Trophoblast cell (in vitro differentiated cells and primary cell): Measurements from ENCODE around the gene RARS1.

Source experiments
- DNase-seq, 2 donors: peaks; one replicate each; pipeline ENCODE4 v3.0.0-alpha.2; 2016
- H2AFZ ChIP-seq: 2 replicates; pipeline ENCODE4 v1.6.1; 2013; ENCODE audit warnings: low read length, moderate library complexity, mild to moderate bottlenecking; ENCODE audit not compliant: insufficient read depth, poor library complexity
- H2AK5ac ChIP-seq: 2 replicates; pipeline ENCODE4 v1.6.1; 2013; ENCODE audit warnings: mild to moderate bottlenecking, low read length
- H2BK120ac ChIP-seq: 2 replicates; pipeline ENCODE4 v1.6.1; 2013; ENCODE audit warnings: low read length, mild to moderate bottlenecking, moderate library complexity; ENCODE audit not compliant: insufficient read depth, poor library complexity
- H2BK12ac ChIP-seq: 2 replicates; pipeline ENCODE4 v1.6.1; 2013; ENCODE audit warnings: mild to moderate bottlenecking, low read length, moderate library complexity
- H2BK5ac ChIP-seq: 2 replicates; pipeline ENCODE4 v1.6.1; 2013; ENCODE audit warnings: low read length, low read depth, moderate library complexity, mild to moderate bottlenecking; ENCODE audit not compliant: poor library complexity
- H3K14ac ChIP-seq: 2 replicates; pipeline ENCODE4 v1.6.1; 2013; ENCODE audit warnings: mild to moderate bottlenecking, low read length
- H3K18ac ChIP-seq: 2 replicates; pipeline ENCODE4 v1.6.1; 2013; ENCODE audit warnings: mild to moderate bottlenecking, low read length
- H3K23ac ChIP-seq: 2 replicates; pipeline ENCODE4 v1.6.1; 2013; ENCODE audit warnings: low read length
- H3K27ac ChIP-seq: 2 replicates; pipeline ENCODE4 v1.5.1; 2013; ENCODE audit warnings: low read depth, mild to moderate bottlenecking, inconsistent platforms, low read length, moderate library complexity
- H3K27me3 ChIP-seq: 2 replicates; pipeline ENCODE4 v1.6.1; 2013; ENCODE audit warnings: inconsistent platforms, mild to moderate bottlenecking, low read length, moderate library complexity; ENCODE audit not compliant: insufficient read depth
- H3K36me3 ChIP-seq, 2 experiments: 1 replicate in 1 of 2; 2 replicates in 1 of 2; pipeline ENCODE4 v1.6.1; 2013; ENCODE audit warnings: low read length in 2 of 2, mild to moderate bottlenecking in 2 of 2, moderate library complexity in 1 of 2; ENCODE audit not compliant: insufficient read depth in 2 of 2, control insufficient read depth in 1 of 2
- H3K4ac ChIP-seq: 2 replicates; pipeline ENCODE4 v1.6.1; 2013; ENCODE audit warnings: low read depth, mild to moderate bottlenecking, low read length, moderate library complexity
- H3K4me1 ChIP-seq, 2 experiments: 1 replicate in 1 of 2; 2 replicates in 1 of 2; pipeline ENCODE4 v1.6.1; 2013; ENCODE audit warnings: low read length in 2 of 2, mild to moderate bottlenecking in 2 of 2, moderate library complexity in 1 of 2; ENCODE audit not compliant: insufficient read depth in 2 of 2, control insufficient read depth in 1 of 2
- H3K4me2 ChIP-seq: 2 replicates; pipeline ENCODE4 v1.6.1; 2013; ENCODE audit warnings: inconsistent platforms, mild to moderate bottlenecking, low read length, moderate library complexity
- H3K4me3 ChIP-seq: 2 replicates; pipeline ENCODE4 v1.5.1; 2013; ENCODE audit warnings: mild to moderate bottlenecking, low read depth, low read length, inconsistent platforms
- H3K79me1 ChIP-seq: one replicate; pipeline ENCODE4 v1.6.1; 2013; ENCODE audit warnings: low read length
- H3K79me2 ChIP-seq: 2 replicates; pipeline ENCODE4 v1.6.1; 2013; ENCODE audit warnings: low read length, mild to moderate bottlenecking; ENCODE audit not compliant: control insufficient read depth, insufficient read depth, poor library complexity
- H3K9ac ChIP-seq: 2 replicates; pipeline ENCODE4 v1.6.1; 2013; ENCODE audit warnings: mild to moderate bottlenecking, low read length
- H3K9me3 ChIP-seq: 2 replicates; pipeline ENCODE4 v1.6.1; 2013; ENCODE audit warnings: low read depth, mild to moderate bottlenecking, control low read depth, inconsistent platforms, low read length; ENCODE audit not compliant: insufficient read depth
- H4K12ac ChIP-seq: 2 replicates; pipeline ENCODE4 v1.6.1; 2013; ENCODE audit warnings: low read depth, mild to moderate bottlenecking, low read length, moderate library complexity
- H4K8ac ChIP-seq: 2 replicates; pipeline ENCODE4 v1.6.1; 2013; ENCODE audit warnings: low read depth, mild to moderate bottlenecking, low read length, moderate library complexity
- H4K91ac ChIP-seq: one replicate; pipeline ENCODE4 v1.6.1; 2013; ENCODE audit warnings: low read depth, mild to moderate bottlenecking, low read length, moderate library complexity
- WGBS: extraction: QIAGEN DNeasy Blood & Tissue Kit; methylation state at CpG from one replicate; pipeline ENCODE4 v1.1.7; 2013; ENCODE audit warnings: missing lambda C conversion rate; ENCODE audit not compliant: insufficient read length, insufficient coverage; ENCODE audit errors: extremely low coverage; 5-methylcytosine and 5-hydroxymethylcytosine counted together

Gene RARS1

DNA sequence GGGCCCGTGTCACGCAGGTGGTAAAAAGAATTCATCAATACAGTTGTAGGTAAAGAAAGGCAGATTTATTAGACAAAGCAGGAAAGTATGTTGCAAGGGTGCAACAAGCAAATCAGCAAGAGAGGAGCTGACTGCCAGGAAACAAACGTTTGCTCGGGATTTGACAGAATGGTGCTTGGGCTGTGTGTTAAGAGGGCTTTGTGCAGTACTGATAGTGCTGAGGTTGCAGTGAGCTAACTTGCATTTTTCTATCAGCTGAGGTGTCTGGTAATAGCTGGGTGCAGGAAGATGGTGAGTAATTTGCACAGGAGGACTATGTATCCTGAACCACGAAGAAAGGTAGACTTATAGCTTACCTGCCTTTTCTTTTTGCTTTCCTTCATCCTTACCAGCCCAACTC is 3.9 kb upstream of the RARS1 start:
- Histone ChIP-seq H3K4ac (no peak overlapping the region), H2AK5ac (no peak overlapping the region), H2BK5ac (no peak overlapping the region), H2AFZ (no peak overlapping the region), H3K18ac (no peak overlapping the region), H3K9ac (no peak overlapping the region), H2BK120ac (no peak overlapping the region), H3K79me1 (peaks cover 3% of the 10 kb centered on the region), H2BK12ac (no peak overlapping the region), H3K27ac (no peak overlapping the region), H3K14ac (no peak overlapping the region), H4K8ac (no peak overlapping the region), H3K27me3 (no peaks in the 10 kb centered on the region), H3K4me3 (no peak overlapping the region), H3K4me2 (no peak overlapping the region), H4K91ac (no peak overlapping the region), H3K9me3 (no peaks in the 10 kb centered on the region), H3K36me3 (no peaks in the 10 kb centered on the region), H3K4me1 (peaks cover 2 to 3% of the 10 kb centered on the region in 2 experiments), H4K12ac (no peak overlapping the region), H3K23ac (no peak overlapping the region), H3K79me2 (peaks cover 4% of the 10 kb centered on the region)
- no peak for DNase-seq
- WGBS, result no CpG with 5 or more reads among the region's 5 CpGs

DNA sequence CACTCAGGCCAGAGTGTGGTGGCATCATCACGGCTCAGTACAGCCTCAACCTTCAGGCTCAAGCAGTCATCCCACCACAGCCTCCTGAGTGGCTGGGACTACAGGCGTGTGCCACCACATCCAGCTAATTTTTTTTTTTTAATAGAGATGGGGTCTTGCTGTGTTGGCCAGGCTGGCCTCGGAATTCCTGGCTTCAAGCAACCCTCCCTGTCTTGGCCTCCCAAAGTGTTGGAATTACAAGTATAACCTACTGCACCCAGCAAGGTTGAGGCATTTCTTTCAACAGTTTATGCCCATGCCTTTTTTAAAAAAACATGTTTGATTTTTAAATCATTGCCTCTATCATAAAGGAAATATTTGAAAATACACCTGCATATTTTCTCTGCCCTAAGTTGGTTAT is 2.8 kb downstream of the RARS1 start:
- Histone ChIP-seq H2BK5ac (no peak overlapping the region), H2BK120ac (no peak overlapping the region), H3K79me1 (peaks cover 3% of the 10 kb centered on the region), H2BK12ac (no peak overlapping the region), H3K36me3 (peaks cover 17 to 31% of the 10 kb centered on the region in 2 experiments), H3K4ac (no peak overlapping the region), H3K18ac (no peak overlapping the region), H2AFZ (no peak overlapping the region), H3K23ac (no peak overlapping the region), H3K4me1 (peaks cover 0 to 2% of the 10 kb centered on the region in 2 experiments), H3K4me2 (no peak overlapping the region), H4K8ac (no peak overlapping the region), H4K91ac (no peak overlapping the region), H3K4me3 (no peak overlapping the region), H3K9ac (no peak overlapping the region), H2AK5ac (no peak overlapping the region), H3K27me3 (no peaks in the 10 kb centered on the region), H4K12ac (no peak overlapping the region), H3K14ac (no peak overlapping the region), H3K9me3 (no peaks in the 10 kb centered on the region), H3K79me2 (peaks cover 4% of the 10 kb centered on the region), H3K27ac (no peak overlapping the region)
- no peak for DNase-seq
- WGBS, result no CpG with 5 or more reads among the region's 3 CpGs

DNA sequence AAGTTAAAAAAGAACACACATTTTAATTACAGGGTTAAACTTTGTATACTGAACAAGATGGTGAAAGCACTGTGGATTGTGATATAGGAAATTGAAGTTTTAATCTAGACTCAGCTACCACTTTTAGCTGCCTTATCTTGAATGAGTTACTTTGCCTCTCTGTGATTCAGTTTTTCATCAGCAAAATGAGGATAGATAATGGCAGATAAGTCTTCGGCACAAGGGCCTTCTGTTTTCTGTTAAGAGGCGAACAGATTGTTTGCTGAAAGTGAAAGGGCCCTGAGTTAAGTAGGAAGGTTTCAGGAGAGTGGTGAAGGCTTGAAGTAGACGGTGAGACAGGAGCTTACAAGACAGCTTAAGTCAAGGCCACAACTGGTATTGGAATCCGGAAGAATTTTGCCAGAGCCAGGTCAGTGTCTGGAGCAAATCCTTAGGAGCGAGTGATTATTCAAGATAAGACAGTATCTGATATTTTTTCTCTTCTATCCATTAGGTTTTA is 7.8 kb downstream of the RARS1 start:
- Histone ChIP-seq H4K8ac (no peak overlapping the region), H3K18ac (no peak overlapping the region), H2AK5ac (no peak overlapping the region), H3K79me2 (no peaks in the 10 kb centered on the region), H2BK5ac (no peak overlapping the region), H3K4me3 (no peak overlapping the region), H3K14ac (no peak overlapping the region), H3K27ac (no peak overlapping the region), H3K36me3 (peaks cover 29 to 54% of the 10 kb centered on the region in 2 experiments), H3K27me3 (no peaks in the 10 kb centered on the region), H3K4me1 (no peaks in the 10 kb centered on the region), H3K4ac (no peak overlapping the region), H3K9me3 (no peaks in the 10 kb centered on the region), H2BK120ac (no peak overlapping the region), H3K23ac (no peak overlapping the region), H2AFZ (no peak overlapping the region), H3K9ac (no peak overlapping the region), H3K79me1 (no peaks in the 10 kb centered on the region), H4K12ac (no peak overlapping the region), H2BK12ac (no peak overlapping the region), H4K91ac (no peak overlapping the region), H3K4me2 (no peak overlapping the region)
- WGBS, result no CpG with 5 or more reads among the region's 5 CpGs
- no peak for DNase-seq

DNA sequence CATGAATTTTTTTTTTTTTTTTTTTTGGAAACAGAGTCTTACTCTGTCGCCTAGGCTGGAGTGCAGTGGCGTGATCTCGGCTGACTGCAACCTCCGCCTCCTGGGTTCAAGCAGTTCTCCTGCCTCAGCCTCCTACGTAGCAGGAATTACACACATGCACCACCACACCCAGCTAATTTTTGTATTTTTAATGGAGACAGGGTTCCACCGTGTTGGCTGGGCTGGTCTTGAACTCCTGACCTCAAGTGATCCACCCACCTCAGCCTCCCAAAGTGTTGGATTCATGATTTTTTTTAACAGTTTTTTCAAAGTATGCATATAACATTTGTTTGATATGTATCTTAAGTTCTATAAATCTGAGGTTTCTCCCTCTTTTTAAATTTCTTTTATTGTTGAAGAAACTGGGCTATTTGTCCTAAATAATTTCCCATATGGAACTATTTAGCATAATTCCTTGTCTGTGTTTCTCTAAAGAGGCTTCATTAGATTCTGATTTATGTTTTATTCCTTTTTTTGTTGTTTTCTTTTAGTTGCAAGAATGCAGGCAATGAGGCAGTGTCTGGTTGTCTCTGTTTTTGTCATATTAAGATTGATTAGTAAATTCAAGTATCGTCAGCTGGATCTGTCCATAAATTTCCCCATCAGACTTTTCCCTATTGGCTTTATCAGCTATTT is 16.4 kb downstream of the RARS1 start:
- Histone ChIP-seq H3K27ac (no peak overlapping the region), H3K4ac (no peak overlapping the region), H2BK5ac (no peak overlapping the region), H3K4me1 (no peaks in the 10 kb centered on the region), H4K91ac (no peak overlapping the region), H3K14ac (no peak overlapping the region), H3K9ac (no peak overlapping the region), H2BK120ac (no peak overlapping the region), H2BK12ac (no peak overlapping the region), H4K8ac (no peak overlapping the region), H3K23ac (no peak overlapping the region), H3K18ac (no peak overlapping the region), H3K27me3 (no peaks in the 10 kb centered on the region), H2AK5ac (no peak overlapping the region), H3K79me2 (no peaks in the 10 kb centered on the region), H4K12ac (no peak overlapping the region), H2AFZ (no peak overlapping the region), H3K9me3 (no peaks in the 10 kb centered on the region), H3K4me3 (no peak overlapping the region), H3K4me2 (no peak overlapping the region), H3K79me1 (no peaks in the 10 kb centered on the region), H3K36me3 (peaks cover 26 to 28% of the 10 kb centered on the region in 2 experiments)
- no peak for DNase-seq
- no CpG with 5 or more reads among the region's 7 CpGs for WGBS
